ENCODE data around the gene SH3GL1.

SH3GL1 gene

GRCh38 chr19:4406626-4407025, 6.3 kb upstream of the SH3GL1 start:
- no peak for ATAC-seq
- TF ChIP-seq TOX (CRISPR knock-in tag; IDR thresholded peaks at IDR 0.05; ENCODE audit: borderline replicate concordance) (no peak), ZNF8 (CRISPR knock-in tag; IDR thresholded peaks at IDR 0.05) (no peak), BACH2 (CRISPR knock-in tag; IDR thresholded peaks at IDR 0.05; ENCODE audit: borderline replicate concordance) (no peak), GLIS3 (CRISPR knock-in tag; IDR thresholded peaks at IDR 0.05) (no peak), ZNF70 (CRISPR knock-in tag; IDR thresholded peaks at IDR 0.05) (no peak), PPARA (CRISPR knock-in tag; IDR thresholded peaks at IDR 0.05; ENCODE audit: borderline replicate concordance) (no peak), ZNF565 (CRISPR knock-in tag; conservative IDR thresholded peaks at IDR 0.05; ENCODE audit: low read depth) (no peak), ZFP3 (CRISPR knock-in tag; IDR thresholded peaks at IDR 0.05) (no peak), TCF4 (CRISPR knock-in tag; IDR thresholded peaks at IDR 0.05; ENCODE audit: borderline replicate concordance) (no peak), ZFP30 (CRISPR knock-in tag; IDR thresholded peaks at IDR 0.05) (no peak), SNAI2 (CRISPR knock-in tag; IDR thresholded peaks at IDR 0.05) (no peak), CSDC2 (CRISPR knock-in tag; IDR thresholded peaks at IDR 0.05) (no peak), RARB (CRISPR knock-in tag; IDR thresholded peaks at IDR 0.05) (no peak), POU6F1 (CRISPR knock-in tag; IDR thresholded peaks at IDR 0.05; ENCODE audit: borderline replicate concordance, low read depth) (no peak), PATZ1 (CRISPR knock-in tag; IDR thresholded peaks at IDR 0.05; ENCODE audit: borderline replicate concordance) (no peak)

- no peak for ATAC-seq
- no peak for TF ChIP-seq ZNF70 (CRISPR knock-in tag; IDR thresholded peaks at IDR 0.05)
- TF ChIP-seq SNAI2 (CRISPR knock-in tag; IDR thresholded peaks at IDR 0.05): no peak
- TF ChIP-seq ZFP30 (CRISPR knock-in tag; IDR thresholded peaks at IDR 0.05): no peak
- no peak for TF ChIP-seq PPARA (CRISPR knock-in tag; IDR thresholded peaks at IDR 0.05; ENCODE audit: borderline replicate concordance)
- no peak for TF ChIP-seq ZC3H10 (CRISPR knock-in tag; IDR thresholded peaks at IDR 0.05)
- TF ChIP-seq POU6F1 (CRISPR knock-in tag; IDR thresholded peaks at IDR 0.05; ENCODE audit: borderline replicate concordance, low read depth): no peak
- no peak for TF ChIP-seq RARB (CRISPR knock-in tag; IDR thresholded peaks at IDR 0.05)
- TF ChIP-seq BACH2 (CRISPR knock-in tag; IDR thresholded peaks at IDR 0.05; ENCODE audit: borderline replicate concordance): no peak
- TF ChIP-seq ARNTL (CRISPR knock-in tag; IDR thresholded peaks at IDR 0.05; ENCODE audit: borderline replicate concordance, low read depth): no peak
- TF ChIP-seq ZNF8 (CRISPR knock-in tag; IDR thresholded peaks at IDR 0.05): no peak
- TF ChIP-seq, protein P1, sequence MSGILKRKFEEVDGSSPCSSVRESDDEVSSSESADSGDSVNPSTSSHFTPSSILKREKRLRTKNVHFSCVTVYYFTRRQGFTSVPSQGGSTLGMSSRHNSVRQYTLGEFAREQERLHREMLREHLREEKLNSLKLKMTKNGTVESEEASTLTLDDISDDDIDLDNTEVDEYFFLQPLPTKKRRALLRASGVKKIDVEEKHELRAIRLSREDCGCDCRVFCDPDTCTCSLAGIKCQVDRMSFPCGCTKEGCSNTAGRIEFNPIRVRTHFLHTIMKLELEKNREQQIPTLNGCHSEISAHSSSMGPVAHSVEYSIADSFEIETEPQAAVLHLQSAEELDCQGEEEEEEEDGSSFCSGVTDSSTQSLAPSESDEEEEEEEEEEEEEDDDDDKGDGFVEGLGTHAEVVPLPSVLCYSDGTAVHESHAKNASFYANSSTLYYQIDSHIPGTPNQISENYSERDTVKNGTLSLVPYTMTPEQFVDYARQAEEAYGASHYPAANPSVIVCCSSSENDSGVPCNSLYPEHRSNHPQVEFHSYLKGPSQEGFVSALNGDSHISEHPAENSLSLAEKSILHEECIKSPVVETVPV (CRISPR knock-in tag; IDR thresholded peaks at IDR 0.05): no peak
- no peak for TF ChIP-seq ISL1 (CRISPR knock-in tag; IDR thresholded peaks at IDR 0.05)
- no peak for TF ChIP-seq CSDC2 (CRISPR knock-in tag; IDR thresholded peaks at IDR 0.05)
- no peak for TF ChIP-seq OSR1 (CRISPR knock-in tag; IDR thresholded peaks at IDR 0.05)
- TF ChIP-seq TCF4 (CRISPR knock-in tag; IDR thresholded peaks at IDR 0.05; ENCODE audit: borderline replicate concordance): no peak
- no peak for TF ChIP-seq GLIS3 (CRISPR knock-in tag; IDR thresholded peaks at IDR 0.05)
Observed at GRCh38 chr19:4405977-4406376, 5.6 kb upstream of the SH3GL1 start.

GRCh38 chr19:4403005-4403761, 2.8 kb upstream of the SH3GL1 start:
- ATAC-seq: no peak
- TF ChIP-seq ZNF70 (CRISPR knock-in tag; IDR thresholded peaks at IDR 0.05) (no peak), RARB (CRISPR knock-in tag; IDR thresholded peaks at IDR 0.05) (no peak), SNAI2 (CRISPR knock-in tag; IDR thresholded peaks at IDR 0.05) (no peak), ZNF565 (CRISPR knock-in tag; conservative IDR thresholded peaks at IDR 0.05; ENCODE audit: low read depth) (no peak), TOX (CRISPR knock-in tag; IDR thresholded peaks at IDR 0.05; ENCODE audit: borderline replicate concordance) (no peak), ZNF8 (CRISPR knock-in tag; IDR thresholded peaks at IDR 0.05) (no peak), CSDC2 (CRISPR knock-in tag; IDR thresholded peaks at IDR 0.05) (no peak), ZFP30 (CRISPR knock-in tag; IDR thresholded peaks at IDR 0.05) (no peak)
- TF ChIP-seq, protein P2, sequence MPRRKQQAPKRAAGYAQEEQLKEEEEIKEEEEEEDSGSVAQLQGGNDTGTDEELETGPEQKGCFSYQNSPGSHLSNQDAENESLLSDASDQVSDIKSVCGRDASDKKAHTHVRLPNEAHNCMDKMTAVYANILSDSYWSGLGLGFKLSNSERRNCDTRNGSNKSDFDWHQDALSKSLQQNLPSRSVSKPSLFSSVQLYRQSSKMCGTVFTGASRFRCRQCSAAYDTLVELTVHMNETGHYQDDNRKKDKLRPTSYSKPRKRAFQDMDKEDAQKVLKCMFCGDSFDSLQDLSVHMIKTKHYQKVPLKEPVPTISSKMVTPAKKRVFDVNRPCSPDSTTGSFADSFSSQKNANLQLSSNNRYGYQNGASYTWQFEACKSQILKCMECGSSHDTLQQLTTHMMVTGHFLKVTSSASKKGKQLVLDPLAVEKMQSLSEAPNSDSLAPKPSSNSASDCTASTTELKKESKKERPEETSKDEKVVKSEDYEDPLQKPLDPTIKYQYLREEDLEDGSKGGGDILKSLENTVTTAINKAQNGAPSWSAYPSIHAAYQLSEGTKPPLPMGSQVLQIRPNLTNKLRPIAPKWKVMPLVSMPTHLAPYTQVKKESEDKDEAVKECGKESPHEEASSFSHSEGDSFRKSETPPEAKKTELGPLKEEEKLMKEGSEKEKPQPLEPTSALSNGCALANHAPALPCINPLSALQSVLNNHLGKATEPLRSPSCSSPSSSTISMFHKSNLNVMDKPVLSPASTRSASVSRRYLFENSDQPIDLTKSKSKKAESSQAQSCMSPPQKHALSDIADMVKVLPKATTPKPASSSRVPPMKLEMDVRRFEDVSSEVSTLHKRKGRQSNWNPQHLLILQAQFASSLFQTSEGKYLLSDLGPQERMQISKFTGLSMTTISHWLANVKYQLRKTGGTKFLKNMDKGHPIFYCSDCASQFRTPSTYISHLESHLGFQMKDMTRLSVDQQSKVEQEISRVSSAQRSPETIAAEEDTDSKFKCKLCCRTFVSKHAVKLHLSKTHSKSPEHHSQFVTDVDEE (CRISPR knock-in tag; IDR thresholded peaks at IDR 0.05): no peak
- TF ChIP-seq, protein P1 (CRISPR knock-in tag; IDR thresholded peaks at IDR 0.05): no peak
- TF ChIP-seq, protein P3, sequence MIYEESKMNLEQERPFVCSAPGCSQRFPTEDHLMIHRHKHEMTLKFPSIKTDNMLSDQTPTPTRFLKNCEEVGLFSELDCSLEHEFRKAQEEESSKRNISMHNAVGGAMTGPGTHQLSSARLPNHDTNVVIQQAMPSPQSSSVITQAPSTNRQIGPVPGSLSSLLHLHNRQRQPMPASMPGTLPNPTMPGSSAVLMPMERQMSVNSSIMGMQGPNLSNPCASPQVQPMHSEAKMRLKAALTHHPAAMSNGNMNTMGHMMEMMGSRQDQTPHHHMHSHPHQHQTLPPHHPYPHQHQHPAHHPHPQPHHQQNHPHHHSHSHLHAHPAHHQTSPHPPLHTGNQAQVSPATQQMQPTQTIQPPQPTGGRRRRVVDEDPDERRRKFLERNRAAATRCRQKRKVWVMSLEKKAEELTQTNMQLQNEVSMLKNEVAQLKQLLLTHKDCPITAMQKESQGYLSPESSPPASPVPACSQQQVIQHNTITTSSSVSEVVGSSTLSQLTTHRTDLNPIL (CRISPR knock-in tag; IDR thresholded peaks at IDR 0.05; ENCODE audit: low read depth): no peak

Data from SK-N-SH treated with all-trans-retinoic acid at 6 μM for 48 hours (cell line).